Stimulated activated naive CD8-positive, alpha-beta T cell treated with anti-CD3 and anti-CD28 coated beads, Interleukin-15, amount 100 ng/mL, for 72 hours (primary cell): ENCODE data around the gene LRPAP1.
A peak's percentile ranks its signal among the peaks of the same experiment; 100 is the strongest.

Experiments
- ATAC-seq: fragments of 150-1000 bp; cut with Tn5 transposase; 2 replicates; pipeline ENCODE4 v1.10.0; 2021; ENCODE audit warnings: mild to moderate bottlenecking, moderate library complexity
- DNase-seq, 2 donors: peaks; one replicate each; pipeline ENCODE4 v3.0.0; 2021 to 2022
- H3K27ac Mint-ChIP-seq, 2 donors: one replicate each; pipeline ENCODE4 v1.8.0; 2022; ENCODE audit warnings: mild to moderate bottlenecking in 2 of 2, mixed read lengths in 2 of 2, moderate library complexity in 2 of 2
- H3K27me3 Mint-ChIP-seq: one replicate; pipeline ENCODE4 v1.8.0; 2022; ENCODE audit warnings: mixed read lengths
- H3K4me1 Mint-ChIP-seq: one replicate; pipeline ENCODE4 v1.8.0; 2022; ENCODE audit warnings: mild to moderate bottlenecking, mixed read lengths
- H3K4me3 Mint-ChIP-seq, 2 donors: one replicate each; pipeline ENCODE4 v1.8.0; 2022; ENCODE audit warnings: mild to moderate bottlenecking in 2 of 2, mixed read lengths in 2 of 2, moderate library complexity in 1 of 2
- H3K9me3 Mint-ChIP-seq, 2 donors: one replicate each; pipeline ENCODE4 v1.8.0; 2022; ENCODE audit warnings: mixed read lengths in 2 of 2

LRPAP1 gene

GRCh38 chr4:3473181-3473950 lies 58.9 kb downstream of the LRPAP1 start:
- DNase-seq (no peak), ATAC-seq (no peak)
- H3K27ac Mint-ChIP-seq = no peak overlapping the region
- no peak overlapping the region for H3K4me3 Mint-ChIP-seq
- H3K9me3 Mint-ChIP-seq = no peaks in the 10 kb centered on the region
- peaks cover 10% of the 10 kb centered on the region for H3K27me3 Mint-ChIP-seq
- H3K4me1 Mint-ChIP-seq = no peaks in the 10 kb centered on the region

- H3K27me3 Mint-ChIP-seq = peaks cover 10% of the 10 kb centered on the region
- no peaks in the 10 kb centered on the region for H3K9me3 Mint-ChIP-seq
- no peak for ATAC-seq
- H3K4me1 Mint-ChIP-seq = no peaks in the 10 kb centered on the region
- no peak overlapping the region for H3K4me3 Mint-ChIP-seq
- H3K27ac Mint-ChIP-seq = no peak overlapping the region
- DNase-seq = no peak
These were observed 59.6 kb downstream of the LRPAP1 start for GRCh38 chr4:3472411-3473141.

- Mint-ChIP-seq H3K4me3 (no peak overlapping the region), H3K27ac (no peak overlapping the region), H3K4me1 (no peaks in the 10 kb centered on the region), H3K9me3 (no peaks in the 10 kb centered on the region), H3K27me3 (peaks cover 5% of the 10 kb centered on the region)
- ATAC-seq = no peak
- no peak for DNase-seq
These were observed 60.3 kb downstream of the LRPAP1 start for GRCh38 chr4:3471886-3472285.

- Mint-ChIP-seq H3K27me3 (no peaks in the 10 kb centered on the region), H3K9me3 (no peaks in the 10 kb centered on the region), H3K4me1 (no peaks in the 10 kb centered on the region), H3K27ac (no peak overlapping the region), H3K4me3 (no peak overlapping the region)
- no peak for DNase-seq
- ATAC-seq = no peak
These were observed 61.0 kb downstream of the LRPAP1 start for GRCh38 chr4:3471098-3471760.

GRCh38 chr4:3470244-3471097 lies 61.8 kb downstream of the LRPAP1 start:
- Mint-ChIP-seq H3K4me3 (no peak overlapping the region), H3K4me1 (no peaks in the 10 kb centered on the region), H3K27ac (peak overlapping the region in 1 of 2 donors; percentile 51), H3K27me3 (peaks cover 4% of the 10 kb centered on the region), H3K9me3 (no peaks in the 10 kb centered on the region)
- no peak for DNase-seq
- ATAC-seq = no peak

- Mint-ChIP-seq H3K4me3 (no peak overlapping the region), H3K4me1 (no peaks in the 10 kb centered on the region), H3K9me3 (no peaks in the 10 kb centered on the region), H3K27me3 (peaks cover 12% of the 10 kb centered on the region), H3K27ac (peak overlapping the region in 1 of 2 donors; percentile 29)
- ATAC-seq = no peak
- no peak for DNase-seq
These were observed 62.6 kb downstream of the LRPAP1 start for GRCh38 chr4:3469386-3470243.

GRCh38 chr4:3468804-3469203 lies 63.4 kb downstream of the LRPAP1 start:
- H3K9me3 Mint-ChIP-seq = no peaks in the 10 kb centered on the region
- peaks cover 18% of the 10 kb centered on the region for H3K27me3 Mint-ChIP-seq
- ATAC-seq = no peak
- no peak for DNase-seq
- no peak overlapping the region for H3K27ac Mint-ChIP-seq
- no peaks in the 10 kb centered on the region for H3K4me1 Mint-ChIP-seq
- H3K4me3 Mint-ChIP-seq = no peak overlapping the region

GRCh38 chr4:3468154-3468553 lies 64.1 kb downstream of the LRPAP1 start:
- ATAC-seq = no peak
- no peak for DNase-seq
- Mint-ChIP-seq H3K9me3 (no peaks in the 10 kb centered on the region), H3K27me3 (peaks cover 20% of the 10 kb centered on the region), H3K4me1 (no peaks in the 10 kb centered on the region), H3K27ac (no peak overlapping the region), H3K4me3 (no peak overlapping the region)

- no peaks in the 10 kb centered on the region for H3K9me3 Mint-ChIP-seq
- peaks cover 25% of the 10 kb centered on the region for H3K27me3 Mint-ChIP-seq
- DNase-seq (no peak), ATAC-seq (no peak)
- H3K27ac Mint-ChIP-seq = no peak overlapping the region
- H3K4me3 Mint-ChIP-seq = no peak overlapping the region
- H3K4me1 Mint-ChIP-seq = peaks cover 4% of the 10 kb centered on the region
These were observed 64.6 kb downstream of the LRPAP1 start for GRCh38 chr4:3467601-3468031.

GRCh38 chr4:3466691-3467600 lies 65.3 kb downstream of the LRPAP1 start:
- ATAC-seq (no peak), DNase-seq (no peak)
- H3K4me3 Mint-ChIP-seq = no peak overlapping the region
- peaks cover 6% of the 10 kb centered on the region for H3K4me1 Mint-ChIP-seq
- peaks cover 32% of the 10 kb centered on the region for H3K27me3 Mint-ChIP-seq
- no peak overlapping the region for H3K27ac Mint-ChIP-seq
- no peaks in the 10 kb centered on the region for H3K9me3 Mint-ChIP-seq

- H3K27me3 Mint-ChIP-seq = peaks cover 36% of the 10 kb centered on the region
- no peaks in the 10 kb centered on the region for H3K9me3 Mint-ChIP-seq
- peaks cover 6% of the 10 kb centered on the region for H3K4me1 Mint-ChIP-seq
- no peak overlapping the region for H3K4me3 Mint-ChIP-seq
- no peak for DNase-seq
- no peak overlapping the region for H3K27ac Mint-ChIP-seq
- ATAC-seq = no peak
These were observed 66.2 kb downstream of the LRPAP1 start for GRCh38 chr4:3465698-3466671.

- no peak for DNase-seq
- Mint-ChIP-seq H3K9me3 (no peaks in the 10 kb centered on the region), H3K27ac (no peak overlapping the region), H3K4me3 (no peak overlapping the region), H3K27me3 (peaks cover 41% of the 10 kb centered on the region), H3K4me1 (peaks cover 6% of the 10 kb centered on the region)
- no peak for ATAC-seq
These were observed 67.1 kb downstream of the LRPAP1 start for GRCh38 chr4:3464911-3465697.
